A673 (cell line): ENCODE measurements around the gene LMNTD2.

Experiments
- CTCF ChIP-seq: fragments of 300-800, 200-600 bp; sonication (generic); conservative IDR thresholded peaks from 2 replicates; pipeline ENCODE4 v1.5.1; 2017; ENCODE audit warnings: low read depth, mild to moderate bottlenecking, antibody characterized with exemption, low read length, moderate library complexity, mixed read lengths
- EZH2 ChIP-seq: fragments of 200-600 bp; sonication (generic); IDR thresholded peaks from 2 replicates; pipeline ENCODE4 v1.6.1; 2017; ENCODE audit warnings: borderline replicate concordance, low read depth, mild to moderate bottlenecking, mixed read lengths, antibody characterized with exemption, low read length; ENCODE audit not compliant: poor library complexity, severe bottlenecking

- TF ChIP-seq CTCF = no peak
- no peak for TF ChIP-seq EZH2
These were observed 4.5 kb downstream of the LMNTD2 start for GRCh38 chr11:555780-556661.
